ENCODE results near the gene PNKP.

GRCh38 chr19:49837425-49837824, 30.0 kb downstream of the PNKP start:
- TF ChIP-seq ZNF274 (IDR thresholded peaks at IDR 0.05; ENCODE audit: low read length): no peak
- no peak for TF ChIP-seq ZNF274 (tag by site-specific recombination; IDR thresholded peaks at IDR 0.05; ENCODE audit: borderline replicate concordance)
- no peak for TF ChIP-seq ZNF280D (tag by site-specific recombination; IDR thresholded peaks at IDR 0.05)
- no peak for TF ChIP-seq ZNF707 (tag by site-specific recombination; IDR thresholded peaks at IDR 0.05)

Data from HEK293 (cell line).